Activated CD8-positive, alpha-beta memory T cell treated with anti-CD3 and anti-CD28 coated beads for 1 hour (primary cell): ENCODE data around the gene STIM2.
"Not testable (repeated sequence)": the region's sequence is repeated elsewhere in the genome, so short reads cannot be mapped to it uniquely, and the experiment has no call there.

Experiments
- DNase-seq, 2 donors: peaks; one replicate each; pipeline ENCODE4 v3.0.0-alpha.2; 2020; ENCODE audit warnings: low read depth in 1 of 2; ENCODE audit errors: extremely low read depth in 1 of 2

Gene STIM2

GRCh38 chr4:26866781-26867180 lies 6.1 kb downstream of the STIM2 start:
- DNase-seq = no peak

- no peak for DNase-seq
Observed at GRCh38 chr4:26867914-26868684, 7.5 kb downstream of the STIM2 start.

- no peak for DNase-seq
Observed at GRCh38 chr4:26870576-26871262, 10.1 kb downstream of the STIM2 start.

GRCh38 chr4:26871611-26872010 lies 11.0 kb downstream of the STIM2 start:
- DNase-seq = no peak

GRCh38 chr4:26873391-26874026 lies 12.9 kb downstream of the STIM2 start:
- DNase-seq = peak; percentile 23 to 32

- DNase-seq = no peak
Observed at GRCh38 chr4:26874110-26874509, 13.5 kb downstream of the STIM2 start.

- DNase-seq = no peak
Observed at GRCh38 chr4:26877406-26877805, 16.8 kb downstream of the STIM2 start.

GRCh38 chr4:26877961-26878360 lies 17.3 kb downstream of the STIM2 start:
- no peak for DNase-seq

- DNase-seq = no peak
Observed at GRCh38 chr4:26878794-26879391, 18.3 kb downstream of the STIM2 start.

GRCh38 chr4:26879805-26880204 lies 19.2 kb downstream of the STIM2 start:
- DNase-seq = no peak

GRCh38 chr4:26884026-26884425 lies 23.4 kb downstream of the STIM2 start:
- DNase-seq = no peak

- no peak for DNase-seq
Observed at GRCh38 chr4:26884486-26884988, 23.9 kb downstream of the STIM2 start.

GRCh38 chr4:26885912-26886274 lies 25.3 kb downstream of the STIM2 start:
- no peak for DNase-seq

GRCh38 chr4:26887143-26887542 lies 26.5 kb downstream of the STIM2 start:
- no peak for DNase-seq

GRCh38 chr4:26887809-26888208 lies 27.2 kb downstream of the STIM2 start:
- no peak for DNase-seq

- DNase-seq = no peak
Observed at GRCh38 chr4:26889356-26889755, 28.7 kb downstream of the STIM2 start.

GRCh38 chr4:26891054-26891453 lies 30.4 kb downstream of the STIM2 start:
- DNase-seq = no peak

- no peak for DNase-seq
Observed at GRCh38 chr4:26891867-26892266, 31.2 kb downstream of the STIM2 start.

- DNase-seq = no peak
Observed at GRCh38 chr4:26892480-26893150, 32.0 kb downstream of the STIM2 start.

GRCh38 chr4:26893491-26893890 lies 32.9 kb downstream of the STIM2 start:
- DNase-seq = no peak

- not testable (repeated sequence) for DNase-seq
Observed at GRCh38 chr4:26894881-26895280, 34.2 kb downstream of the STIM2 start.
